Activated CD4-positive, alpha-beta T cell treated with anti-CD3 and anti-CD28 coated beads, Interleukin-2, amount 50 U/mL, for 1 hour (primary cell): ENCODE data around the gene SRSF10.
"Not testable (repeated sequence)": the region's sequence is repeated elsewhere in the genome, so short reads cannot be mapped to it uniquely, and the experiment has no call there.

Experiments used
- DNase-seq: peaks from one replicate; pipeline ENCODE4 v3.0.0-alpha.2; 2020

The SRSF10 gene

DNA sequence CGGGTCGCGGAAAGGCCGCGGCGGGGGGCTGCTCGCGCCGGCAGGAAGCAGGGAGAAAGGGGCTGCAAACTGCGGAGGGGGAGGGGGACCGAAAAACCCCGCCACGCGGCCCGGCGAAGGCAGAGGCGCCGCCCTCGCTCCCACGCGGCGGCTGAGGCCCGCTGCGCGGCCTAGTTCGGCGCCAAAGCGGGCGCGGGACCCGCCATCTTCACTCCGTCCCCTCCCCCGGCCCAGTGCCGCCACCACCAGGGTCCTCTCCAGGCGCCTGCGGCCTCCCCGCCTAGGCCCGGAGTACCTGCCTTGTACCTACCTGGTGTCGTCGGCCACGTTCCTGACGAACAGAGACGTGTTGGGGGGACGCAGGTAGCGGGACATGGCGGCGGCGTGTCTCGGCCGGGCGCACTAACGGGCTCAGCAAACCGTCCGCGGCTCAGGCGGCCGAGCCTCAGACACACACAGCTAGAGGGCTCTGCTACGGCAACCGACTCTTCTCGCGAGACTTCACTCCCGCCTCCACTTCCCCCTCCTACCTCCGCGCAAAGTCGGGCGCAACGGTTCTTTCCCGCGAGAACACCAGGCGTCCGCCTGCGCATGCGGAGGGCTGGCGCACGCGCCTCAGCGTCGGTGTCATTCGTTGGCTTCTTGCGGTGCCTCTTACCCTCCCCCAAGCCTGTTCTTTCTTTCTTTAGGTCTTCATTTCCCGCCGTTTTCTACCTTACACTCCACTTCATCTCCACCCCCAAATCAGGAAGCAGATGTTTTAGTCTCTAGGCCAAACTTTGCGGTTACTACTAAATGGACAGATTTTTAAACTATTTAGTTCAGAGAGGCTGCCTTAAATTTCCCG is at the start of gene SRSF10:
Gene SRSF10, minus strand, starts transcription at position 447 of the 847 bp plus-strand sequence. Its CDS starts 72 bp downstream, at position 375.
- DNase-seq, result peak; percentile 96

DNA sequence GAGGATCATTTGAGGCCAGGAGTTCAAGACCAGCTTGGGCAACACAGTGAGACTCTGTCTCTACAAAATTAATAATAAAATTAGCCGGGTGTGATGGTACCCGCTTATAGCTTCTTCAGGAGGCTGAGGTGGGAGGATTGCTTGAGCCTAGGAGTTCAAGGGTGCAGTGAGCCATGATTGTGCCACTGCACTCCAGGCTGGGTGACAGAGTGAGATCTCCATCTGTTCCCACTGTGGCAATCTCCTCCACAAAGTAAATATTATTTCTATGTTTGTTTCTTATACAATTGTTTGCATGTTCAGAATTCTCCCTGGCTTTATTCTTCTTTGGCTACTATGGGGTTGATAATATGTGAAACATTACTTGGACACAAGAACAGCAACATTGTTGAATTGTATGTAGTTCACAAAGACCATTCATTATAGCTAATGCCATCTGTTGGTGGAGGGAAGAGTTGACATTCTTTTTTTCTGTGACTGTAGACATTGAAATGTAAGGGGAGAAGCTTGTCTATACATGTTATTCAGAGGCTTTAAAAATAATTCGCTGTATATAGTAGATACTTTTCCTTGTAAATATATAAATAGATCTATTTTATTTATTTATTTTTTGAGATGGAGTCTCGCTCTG is 47.8 kb upstream of the SRSF10 start:
- DNase-seq, result no peak

DNA sequence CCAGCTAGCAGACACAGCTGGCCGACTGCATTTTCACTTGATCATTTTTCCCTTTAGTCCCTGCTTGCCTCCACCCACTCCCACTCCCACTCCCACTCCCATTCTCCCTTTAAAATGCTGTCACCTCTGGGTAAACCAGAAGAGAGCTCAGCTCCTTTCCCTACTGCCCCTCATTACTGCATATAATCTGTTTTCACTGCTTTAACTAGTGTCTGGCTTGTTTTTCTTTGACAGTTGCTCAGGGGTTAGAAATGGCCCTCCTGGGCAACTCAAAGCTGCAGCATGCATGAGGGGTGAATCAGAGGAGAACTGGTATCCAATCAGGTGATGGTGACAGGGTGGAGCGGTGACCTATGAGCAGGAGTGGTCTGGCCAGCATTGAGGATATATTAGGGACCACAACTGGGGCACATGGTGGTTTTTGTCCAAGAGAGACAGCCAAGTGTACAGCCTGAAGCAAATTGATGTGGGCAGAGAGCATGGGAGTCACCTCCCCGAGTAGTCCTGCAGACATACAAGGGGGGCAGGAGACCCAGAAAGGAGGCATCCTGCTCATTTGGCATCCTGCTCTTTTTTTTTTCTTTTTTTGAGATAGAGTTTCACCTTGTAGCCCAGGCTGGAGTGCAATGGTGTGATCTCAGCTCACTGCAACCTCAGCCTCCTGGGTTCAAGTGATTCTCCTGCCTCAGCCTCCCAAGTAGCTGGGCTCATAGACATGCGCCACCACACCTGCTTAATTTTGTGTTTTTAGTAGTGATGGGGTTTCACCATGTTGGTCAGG is 42.6 kb upstream of the SRSF10 start:
- DNase-seq, result no peak

DNA sequence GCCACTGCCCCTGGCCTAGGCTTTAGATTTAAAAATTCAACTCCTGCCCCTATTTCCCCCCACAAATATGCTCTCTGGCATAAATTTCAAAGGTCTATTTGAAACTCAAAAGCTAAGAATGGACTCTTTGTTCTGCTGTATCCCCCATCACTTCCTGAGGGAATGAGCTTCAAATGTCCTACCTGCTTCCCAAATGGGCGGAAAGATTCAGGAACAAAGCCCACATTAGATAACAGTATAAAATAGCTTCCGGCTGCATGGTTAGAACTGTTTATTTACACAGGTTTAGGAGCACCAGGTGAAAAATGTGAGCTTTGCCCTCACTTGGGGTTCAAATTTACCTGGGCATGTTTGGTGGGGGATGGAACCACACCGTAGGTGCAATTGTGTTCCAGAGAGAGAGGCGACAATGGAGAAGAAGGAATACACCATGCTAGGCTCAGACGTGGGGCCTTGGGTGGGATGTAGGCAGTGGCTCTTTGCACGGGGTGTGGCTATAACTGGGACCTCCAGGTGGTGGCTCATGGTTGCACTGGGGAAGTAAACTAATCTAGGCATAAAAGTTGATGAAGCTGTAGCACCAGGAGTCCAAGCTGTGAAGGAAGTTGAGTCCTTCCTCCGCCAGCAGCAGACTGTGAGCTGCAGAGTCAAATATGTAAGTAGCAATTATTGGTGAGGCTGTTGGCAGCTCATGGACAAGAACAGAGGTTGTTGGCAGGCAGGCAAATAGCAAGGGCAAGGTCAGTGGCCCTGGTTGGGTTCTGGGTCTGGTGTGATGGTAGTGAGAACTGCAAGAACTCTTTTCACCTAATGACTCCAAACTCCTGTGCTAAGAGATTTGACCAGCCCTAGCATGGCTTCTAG is 41.5 kb upstream of the SRSF10 start:
- DNase-seq, result no peak

DNA sequence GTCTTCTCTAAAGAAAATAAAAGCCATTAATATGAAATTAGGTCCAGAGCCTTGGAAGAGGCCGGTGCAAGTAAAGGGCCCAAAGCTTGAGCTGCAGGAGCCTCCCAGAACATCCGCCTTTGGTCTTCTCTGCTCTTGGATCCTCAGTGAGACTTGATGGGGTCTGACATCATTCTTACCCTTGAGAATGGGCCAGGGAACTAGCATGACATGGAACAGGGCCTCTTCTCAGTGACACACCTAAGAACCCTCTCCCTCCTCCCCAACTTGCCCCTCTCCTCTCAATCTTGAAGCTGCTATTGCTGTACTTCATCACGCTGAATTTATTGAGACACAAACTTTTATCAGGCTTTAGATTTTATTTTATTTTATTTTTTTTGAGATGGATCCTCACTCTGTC is 40.3 kb upstream of the SRSF10 start:
- DNase-seq, result no peak

DNA sequence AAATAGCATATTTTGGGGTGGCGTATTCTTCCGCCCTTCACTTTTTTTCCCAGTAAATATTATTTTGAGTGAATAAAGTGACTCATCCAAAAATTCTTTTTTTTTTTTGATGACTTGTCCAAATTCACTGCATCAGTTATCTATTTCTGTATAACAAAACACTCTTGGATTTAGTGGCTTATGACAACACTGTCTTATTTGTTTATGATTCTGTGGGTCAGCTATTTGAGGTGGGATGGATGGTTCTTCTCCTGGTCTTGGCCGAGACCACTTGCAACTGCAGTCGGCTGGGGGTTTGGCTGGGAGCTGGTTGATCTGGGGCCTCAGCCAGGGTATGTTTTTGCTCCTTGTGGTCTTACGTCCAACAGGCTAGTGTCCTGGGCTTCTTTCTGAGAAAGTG is 39.9 kb upstream of the SRSF10 start:
- no peak for DNase-seq

DNA sequence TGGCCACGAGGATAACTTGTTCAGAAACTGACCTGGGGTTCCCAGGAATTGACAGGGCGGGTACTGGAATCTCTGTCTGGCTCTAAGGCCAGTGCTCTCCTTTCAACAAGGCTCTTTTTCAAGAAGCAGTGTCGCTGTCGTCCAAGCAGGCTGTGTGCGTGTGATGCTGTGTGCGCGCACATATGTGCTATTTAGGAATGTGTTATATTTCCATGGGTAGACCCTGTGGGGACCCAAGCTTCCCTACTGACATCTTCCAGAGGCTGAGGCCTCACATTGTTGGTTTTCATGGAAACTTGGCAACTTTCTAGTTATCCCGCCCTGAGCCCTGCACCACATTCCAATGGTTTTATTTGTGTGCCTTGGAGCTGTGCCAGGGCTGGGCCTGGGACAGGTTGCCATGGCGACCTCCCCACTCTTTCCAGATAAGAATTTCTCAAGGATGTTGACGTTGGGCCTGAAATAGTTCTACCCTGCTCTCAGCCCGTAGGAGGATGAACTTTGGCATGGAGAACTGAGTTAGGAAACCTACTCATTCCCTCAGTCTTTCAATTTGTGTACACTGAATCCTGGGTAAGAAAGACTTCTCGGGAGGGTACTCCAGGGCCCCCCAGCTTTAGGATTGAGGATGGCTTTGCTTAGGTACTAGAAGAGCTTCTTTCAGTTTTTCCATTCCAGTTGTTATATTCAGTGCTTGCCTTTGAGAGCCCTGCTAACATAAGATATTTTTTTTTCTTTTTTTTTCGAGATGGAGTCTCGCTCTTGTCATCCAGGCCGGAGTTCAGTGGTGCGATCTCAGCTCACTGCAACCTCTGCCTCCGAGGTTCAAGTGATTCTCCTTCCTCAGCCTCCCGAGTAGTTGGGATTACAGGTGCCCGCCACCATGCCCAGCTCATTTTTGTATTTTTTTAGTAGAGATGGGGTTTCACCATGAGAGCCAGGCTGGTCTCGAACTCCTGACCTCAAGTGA is 38.8 kb upstream of the SRSF10 start:
- DNase-seq, result no peak

DNA sequence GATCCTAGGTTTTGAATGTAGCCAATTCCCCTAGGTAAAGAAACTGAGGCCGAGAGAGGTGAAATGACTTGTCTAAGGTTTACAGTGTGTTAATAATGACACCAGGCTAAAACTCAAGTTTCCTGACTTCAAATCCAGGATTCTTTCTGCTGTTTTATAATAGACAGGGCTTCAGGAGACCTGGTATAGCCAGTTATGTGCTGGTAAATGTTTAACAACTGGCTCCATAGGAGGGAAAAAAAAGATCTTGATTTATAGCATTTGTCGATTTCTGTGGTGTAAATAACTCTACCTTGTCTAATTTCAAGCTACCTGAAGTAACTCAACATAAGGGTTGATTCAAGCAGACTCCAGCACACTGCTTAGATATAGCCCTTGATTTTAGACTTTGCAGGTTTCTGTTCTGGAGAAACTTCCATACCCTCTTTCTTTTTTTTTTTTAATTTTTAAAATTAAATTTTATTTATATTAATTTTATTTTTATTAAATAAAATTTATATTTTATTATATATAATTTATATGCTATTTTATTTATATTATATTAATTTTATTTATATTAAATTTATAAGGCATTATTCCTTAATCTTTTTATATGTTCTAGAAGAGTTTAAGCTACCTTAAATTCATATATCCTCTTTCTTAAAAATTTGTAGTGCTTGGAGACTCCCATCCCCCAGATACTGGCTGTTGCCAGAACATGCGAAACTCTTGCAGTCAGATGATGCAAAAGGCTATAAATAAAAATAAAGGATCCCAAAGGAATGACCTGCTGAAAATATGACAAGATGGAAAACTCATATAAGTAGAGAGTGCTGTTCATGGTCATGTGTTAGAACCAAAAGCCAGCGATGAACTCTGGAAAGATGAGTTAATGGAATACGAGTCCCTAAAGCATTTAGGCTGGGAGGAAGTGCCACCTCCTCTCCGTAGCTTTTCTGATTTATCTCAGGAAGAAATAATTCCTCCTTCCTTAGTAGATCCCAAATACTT is 35.4 kb upstream of the SRSF10 start:
- DNase-seq, result no peak

DNA sequence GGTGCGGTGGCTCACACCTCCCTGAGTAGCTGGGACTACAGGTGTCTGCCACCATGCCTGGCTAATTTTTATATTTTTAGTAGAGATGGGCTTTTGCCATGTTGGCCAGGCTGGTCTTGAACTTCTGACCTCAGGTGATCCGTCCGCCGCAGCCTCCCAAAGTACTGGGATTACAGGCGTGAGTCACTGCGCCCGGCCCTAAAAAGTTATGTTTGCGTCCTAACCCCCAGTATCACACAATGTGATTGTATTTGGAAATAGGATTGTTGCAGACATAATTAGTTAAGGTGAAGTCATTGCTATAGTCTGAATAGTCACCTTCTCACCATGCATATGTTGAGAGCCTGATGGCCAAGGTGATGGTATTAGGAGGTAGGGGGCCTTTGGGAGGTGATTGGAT is 32.8 kb upstream of the SRSF10 start:
- not testable (repeated sequence) for DNase-seq

DNA sequence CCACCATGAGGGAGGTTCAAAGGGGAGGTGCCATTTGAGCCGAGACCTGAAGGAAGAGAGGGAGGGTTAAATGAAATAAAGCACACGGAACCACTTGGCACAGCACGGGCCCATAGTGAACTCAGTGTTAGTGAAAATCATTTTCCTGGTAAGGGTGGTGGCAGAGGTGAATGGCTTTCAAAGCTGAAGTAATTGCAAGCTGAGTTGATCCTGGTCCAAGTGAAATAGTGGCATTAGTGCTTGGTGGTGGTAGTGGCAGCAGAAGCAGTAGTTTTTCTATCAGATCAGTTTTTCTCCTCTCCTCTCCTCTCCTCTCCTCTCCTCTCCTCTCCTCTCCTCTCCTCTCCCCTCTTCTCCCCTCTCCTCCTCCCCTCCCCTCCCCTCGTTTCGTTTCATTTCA is 30.5 kb upstream of the SRSF10 start:
- no peak for DNase-seq

DNA sequence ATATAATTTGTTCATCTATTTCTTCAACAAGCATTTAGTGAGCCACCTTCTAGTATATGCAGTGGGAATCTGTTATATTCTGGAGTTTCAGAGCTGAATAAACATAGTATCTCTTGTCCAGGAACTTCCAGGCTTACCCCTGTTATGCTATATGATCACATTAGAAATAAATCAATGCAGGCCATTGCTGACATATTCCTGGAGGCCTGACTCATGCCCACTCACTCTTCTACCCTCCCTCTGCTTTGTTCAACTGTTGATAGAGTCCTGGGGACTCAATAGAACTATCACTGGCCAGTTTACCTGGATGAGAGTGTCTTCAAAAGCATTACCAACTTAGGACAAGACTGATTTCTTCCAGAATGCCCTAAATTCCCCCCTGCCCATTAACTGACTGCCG is 29.3 kb upstream of the SRSF10 start:
- DNase-seq, result no peak

DNA sequence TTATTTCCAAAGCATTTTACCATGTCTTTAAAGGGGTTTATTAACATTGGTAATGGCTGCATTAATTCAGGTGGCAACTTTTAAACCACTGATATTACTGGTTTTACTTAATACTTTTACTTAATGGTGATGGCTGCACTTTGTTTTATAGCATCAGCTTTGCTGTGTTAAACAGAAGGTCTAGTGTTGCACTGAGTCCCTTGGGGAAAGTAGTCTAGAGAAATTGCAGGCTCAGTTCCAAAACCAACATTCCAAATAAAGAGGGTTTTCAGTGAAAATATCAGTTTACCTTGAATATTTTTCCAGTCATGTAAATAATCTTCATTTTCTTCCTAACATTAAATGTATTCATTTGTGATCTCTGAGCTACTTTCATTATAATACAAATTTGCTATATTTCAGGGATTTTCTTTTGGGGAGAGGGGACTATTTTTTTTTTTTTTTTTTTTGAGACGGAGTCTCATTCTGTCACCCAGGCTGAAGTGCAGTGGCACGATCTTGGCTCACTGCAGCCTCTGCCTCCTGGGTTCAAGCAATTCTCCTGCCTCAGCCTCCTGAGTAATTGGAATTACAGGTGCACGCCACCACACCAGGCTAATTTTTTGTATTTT is 28.6 kb upstream of the SRSF10 start:
- not testable (repeated sequence) for DNase-seq

DNA sequence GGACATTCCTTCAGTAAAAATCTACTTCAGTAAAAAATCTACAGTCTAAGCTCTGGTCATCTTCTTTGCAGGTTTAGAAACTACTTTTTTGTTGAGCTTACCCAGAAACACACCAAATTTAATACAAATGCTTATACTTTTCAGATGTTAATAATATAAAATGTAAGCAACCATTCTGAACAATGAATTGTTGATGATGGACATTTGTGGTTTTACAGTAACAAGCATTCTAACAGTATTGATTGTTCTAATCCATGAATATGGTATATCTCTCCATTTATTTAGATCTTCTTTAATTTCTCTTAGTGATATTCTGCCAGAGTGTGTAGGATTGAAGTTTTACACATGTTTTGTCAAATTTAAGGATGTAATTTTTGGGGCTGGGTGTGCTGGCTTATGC is 27.0 kb upstream of the SRSF10 start:
- DNase-seq, result no peak

DNA sequence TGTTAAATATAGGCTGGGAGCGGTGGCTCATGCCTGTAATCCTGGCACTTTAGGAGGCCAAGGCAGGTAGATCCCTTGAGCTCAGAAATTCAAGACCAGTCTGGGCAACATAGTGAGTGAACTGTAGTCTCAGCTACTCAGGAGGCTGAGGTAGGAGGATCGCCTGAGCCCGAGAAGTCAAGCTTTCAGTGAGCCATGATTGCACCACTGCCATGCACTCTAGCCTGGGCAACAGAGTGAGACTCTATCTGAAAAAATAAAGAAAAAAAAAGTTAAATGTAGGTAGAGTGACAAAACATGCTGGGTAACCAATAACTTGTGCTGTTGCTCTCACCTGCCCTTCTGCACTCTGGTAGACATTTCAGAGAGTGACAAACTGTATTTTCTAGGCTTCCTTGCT is 25.0 kb upstream of the SRSF10 start:
- no peak for DNase-seq

DNA sequence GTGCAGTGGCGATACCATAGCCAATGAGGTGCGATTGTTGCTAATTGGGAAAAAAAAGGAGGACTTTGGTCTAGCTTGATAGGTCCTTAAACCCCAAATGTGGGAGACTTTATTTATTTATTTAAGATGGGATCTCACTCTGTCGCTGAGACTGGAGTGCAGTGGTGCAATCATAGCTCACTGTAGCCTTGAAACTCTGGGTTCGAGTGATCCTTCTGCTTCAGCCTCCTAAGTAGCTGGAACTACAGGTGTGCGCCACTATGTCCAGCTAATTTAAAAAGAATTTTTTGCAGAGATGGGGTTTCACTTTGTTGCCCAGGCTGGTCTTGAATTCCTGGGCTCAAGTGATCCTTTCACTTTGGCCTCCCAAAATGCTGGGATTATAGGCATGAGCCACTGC is 24.0 kb upstream of the SRSF10 start:
- DNase-seq, result no peak

DNA sequence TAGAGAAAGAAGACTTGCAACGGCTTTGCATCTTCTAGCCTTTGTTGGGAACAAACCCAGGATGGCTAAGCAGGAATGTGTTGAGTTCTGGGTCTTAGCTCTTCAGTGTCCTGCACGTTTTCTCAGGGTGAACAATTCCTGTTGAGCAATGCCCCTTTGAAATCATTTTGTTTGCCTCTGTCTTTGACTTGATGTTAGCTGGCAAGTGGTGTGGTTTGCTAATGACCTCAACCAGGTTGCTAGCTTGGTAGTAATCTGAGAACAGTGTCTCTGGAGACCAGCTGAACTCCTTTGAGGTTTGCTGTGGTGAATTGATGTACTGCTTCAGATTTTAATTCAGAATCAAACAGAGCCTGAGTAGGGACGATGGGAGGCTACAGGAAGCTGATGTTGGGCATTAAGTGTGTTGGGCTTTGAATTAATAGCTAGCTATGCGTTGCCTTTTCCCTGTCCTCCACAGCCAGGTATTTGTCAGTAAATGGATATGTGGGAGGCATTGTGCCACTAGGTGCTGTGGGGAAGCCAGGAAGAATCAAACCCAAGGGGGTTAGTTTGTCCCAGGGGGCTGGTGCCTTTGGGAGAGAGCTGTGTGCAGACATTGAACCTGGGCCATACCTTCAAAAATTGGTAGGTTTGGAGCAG is 23.3 kb upstream of the SRSF10 start:
- no peak for DNase-seq

DNA sequence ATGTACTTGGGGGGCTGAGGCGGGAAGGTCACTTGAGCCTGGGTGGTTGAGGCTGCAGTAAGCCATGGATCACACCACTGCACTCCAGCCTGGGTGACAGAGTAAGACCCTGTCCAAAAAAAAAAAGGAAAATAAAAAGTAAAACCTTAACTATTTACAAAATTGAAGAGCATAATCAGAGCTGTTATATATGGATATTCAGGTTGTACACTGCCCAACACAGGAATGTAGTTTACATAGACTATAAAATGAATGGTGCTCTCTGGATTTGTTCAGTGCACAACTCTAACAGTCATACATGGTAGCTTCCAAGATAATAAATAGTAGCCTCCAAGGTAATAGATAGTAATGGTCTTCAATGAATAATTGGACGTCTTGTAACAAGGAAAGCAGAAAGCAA is 22.6 kb upstream of the SRSF10 start:
- DNase-seq, result no peak

DNA sequence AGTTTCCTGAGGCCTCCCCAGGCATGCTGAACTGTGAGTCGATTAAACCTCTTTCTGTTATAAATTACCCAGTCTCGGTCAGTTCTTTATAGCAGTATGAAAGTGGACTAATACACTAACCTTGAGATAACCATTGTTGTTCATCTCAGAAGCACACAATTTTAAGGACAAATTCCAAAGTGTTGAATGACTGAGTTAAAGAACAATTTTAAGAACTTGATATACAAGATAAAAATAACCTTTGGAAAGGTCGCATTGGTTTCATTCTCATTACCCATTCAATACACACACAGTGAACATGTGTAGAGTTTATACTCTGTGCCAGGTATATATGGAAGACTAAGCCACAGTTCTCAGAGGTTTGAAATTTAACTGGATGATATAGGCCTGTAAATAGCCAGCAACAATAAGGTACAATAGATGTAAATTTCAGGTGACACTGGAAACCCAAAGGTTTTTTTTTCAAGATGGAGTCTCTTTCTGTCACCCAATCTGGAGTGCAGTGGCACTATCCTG is 19.1 kb upstream of the SRSF10 start:
- DNase-seq, result no peak

DNA sequence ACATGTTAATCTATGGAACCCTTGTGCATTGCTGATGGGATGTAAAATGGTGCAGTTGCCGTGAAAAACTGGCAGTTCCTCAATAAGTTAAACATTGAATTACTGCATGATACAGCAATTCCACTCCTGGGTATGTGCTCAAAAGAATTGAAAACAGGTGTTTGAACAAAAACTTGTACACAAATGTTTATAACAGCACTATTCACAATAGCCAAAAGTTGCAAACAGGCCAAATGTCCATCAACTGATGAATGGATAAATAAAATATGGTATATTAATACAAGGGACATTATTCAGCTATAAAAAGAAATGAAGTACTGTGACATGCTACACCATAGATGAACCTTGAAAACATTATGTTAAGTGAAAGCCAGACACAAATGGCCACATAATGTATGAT is 17.7 kb upstream of the SRSF10 start:
- no peak for DNase-seq
